Measurements from ENCODE around the gene SLC6A17. TPM values are rescaled to one million over a fixed set of nuclear protein-coding genes. Genes with fewer than 3 reads are reported as not detected.

SLC6A17 gene
- total and polyA plus RNA-seq, 2 experiments from 2014 or later = 0.03 to 0.17 TPM

DNA sequence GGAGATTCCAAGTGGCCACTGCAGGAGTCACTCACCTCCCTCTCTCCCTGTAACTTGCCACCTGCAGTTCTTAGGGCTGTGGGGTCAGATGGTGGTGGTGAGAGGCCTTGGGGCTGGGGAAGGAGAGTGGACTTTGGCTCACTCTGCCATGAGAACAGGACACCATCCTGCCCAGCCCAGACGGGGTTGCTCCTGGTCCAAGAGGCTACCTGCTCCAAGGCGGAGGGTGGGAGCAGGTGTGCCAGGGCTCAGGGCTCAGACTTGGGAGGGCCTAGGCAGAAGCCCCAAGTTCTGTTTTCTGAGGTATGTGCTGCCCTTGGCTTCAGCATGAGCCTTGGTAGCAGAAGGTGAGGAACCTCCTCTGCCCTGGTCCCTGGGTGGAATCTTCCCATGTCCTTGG is 48.5 kb downstream of the SLC6A17 start (continued):
- TF ChIP-seq, protein P1, sequence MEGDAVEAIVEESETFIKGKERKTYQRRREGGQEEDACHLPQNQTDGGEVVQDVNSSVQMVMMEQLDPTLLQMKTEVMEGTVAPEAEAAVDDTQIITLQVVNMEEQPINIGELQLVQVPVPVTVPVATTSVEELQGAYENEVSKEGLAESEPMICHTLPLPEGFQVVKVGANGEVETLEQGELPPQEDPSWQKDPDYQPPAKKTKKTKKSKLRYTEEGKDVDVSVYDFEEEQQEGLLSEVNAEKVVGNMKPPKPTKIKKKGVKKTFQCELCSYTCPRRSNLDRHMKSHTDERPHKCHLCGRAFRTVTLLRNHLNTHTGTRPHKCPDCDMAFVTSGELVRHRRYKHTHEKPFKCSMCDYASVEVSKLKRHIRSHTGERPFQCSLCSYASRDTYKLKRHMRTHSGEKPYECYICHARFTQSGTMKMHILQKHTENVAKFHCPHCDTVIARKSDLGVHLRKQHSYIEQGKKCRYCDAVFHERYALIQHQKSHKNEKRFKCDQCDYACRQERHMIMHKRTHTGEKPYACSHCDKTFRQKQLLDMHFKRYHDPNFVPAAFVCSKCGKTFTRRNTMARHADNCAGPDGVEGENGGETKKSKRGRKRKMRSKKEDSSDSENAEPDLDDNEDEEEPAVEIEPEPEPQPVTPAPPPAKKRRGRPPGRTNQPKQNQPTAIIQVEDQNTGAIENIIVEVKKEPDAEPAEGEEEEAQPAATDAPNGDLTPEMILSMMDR (conservative IDR thresholded peaks at IDR 0.05; ENCODE audit: low read depth in 2 of 2) = no peak
- no peak for TF ChIP-seq NANOG (IDR thresholded peaks at IDR 0.05; ENCODE audit: borderline replicate concordance)
- TF ChIP-seq STAT1 (IDR thresholded peaks at IDR 0.05; ENCODE audit: unreplicated experiment) = no peak
- no peak for TF ChIP-seq JUNB (IDR thresholded peaks at IDR 0.05; ENCODE audit: unreplicated experiment)
- no peak for TF ChIP-seq POLR2AphosphoS5 (IDR thresholded peaks at IDR 0.05; ENCODE audit: low read depth)
- TF ChIP-seq CREB1 (CRISPR knock-in tag; IDR thresholded peaks at IDR 0.05; ENCODE audit: low read depth) = no peak
- TF ChIP-seq EZH2 (IDR thresholded peaks at IDR 0.05; ENCODE audit: low read depth, unreplicated experiment) = no peak

DNA sequence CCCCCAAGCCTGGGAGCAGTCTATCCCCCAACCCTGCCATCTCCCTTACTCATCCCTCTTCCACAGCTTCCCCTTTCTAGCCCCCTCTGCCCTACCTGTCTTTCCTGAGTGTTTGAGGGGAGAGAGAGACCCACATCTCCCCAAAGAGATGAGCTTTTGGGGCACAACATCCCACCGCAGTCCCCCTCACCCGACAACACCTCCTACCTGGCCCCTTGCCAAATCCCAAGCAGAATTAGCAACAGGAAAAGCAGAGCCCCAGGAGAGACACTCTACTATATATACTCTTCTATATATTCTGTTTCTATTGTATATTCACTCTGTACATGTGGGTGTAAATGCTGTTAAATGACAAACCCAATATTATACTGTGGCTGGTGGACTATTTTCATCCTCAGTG is 49.9 kb downstream of the SLC6A17 start:
- no peak overlapping the region; the same call in 2 of the 3 replicates for H3K4me3 Mint-ChIP-seq
- no peak overlapping the region for H3K4me2 ChIP-seq
- no peaks in the 10 kb centered on the region for H3K27me3 ChIP-seq (ENCODE audit: insufficient read depth)
- no peak overlapping the region for H3K27ac ChIP-seq (ENCODE audit: low read depth)
- no peaks in the 10 kb centered on the region for H3F3A ChIP-seq (replicated peaks; ENCODE audit: low read depth)
- H3K4me1 ChIP-seq (ENCODE audit: insufficient read depth) = no peaks in the 10 kb centered on the region
- ATAC-seq (no peak), DNase-seq (ENCODE audit: low spot score) (no peak)
- no peaks in the 10 kb centered on the region for H3K9me2 ChIP-seq (ENCODE audit: insufficient read depth)
- TF ChIP-seq POLR2AphosphoS5 (IDR thresholded peaks at IDR 0.05; ENCODE audit: low read depth) = no peak
- TF ChIP-seq ZNF114 (CRISPR knock-in tag; IDR thresholded peaks at IDR 0.05) = no peak
- TF ChIP-seq, protein P2, sequence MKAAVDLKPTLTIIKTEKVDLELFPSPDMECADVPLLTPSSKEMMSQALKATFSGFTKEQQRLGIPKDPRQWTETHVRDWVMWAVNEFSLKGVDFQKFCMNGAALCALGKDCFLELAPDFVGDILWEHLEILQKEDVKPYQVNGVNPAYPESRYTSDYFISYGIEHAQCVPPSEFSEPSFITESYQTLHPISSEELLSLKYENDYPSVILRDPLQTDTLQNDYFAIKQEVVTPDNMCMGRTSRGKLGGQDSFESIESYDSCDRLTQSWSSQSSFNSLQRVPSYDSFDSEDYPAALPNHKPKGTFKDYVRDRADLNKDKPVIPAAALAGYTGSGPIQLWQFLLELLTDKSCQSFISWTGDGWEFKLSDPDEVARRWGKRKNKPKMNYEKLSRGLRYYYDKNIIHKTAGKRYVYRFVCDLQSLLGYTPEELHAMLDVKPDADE (IDR thresholded peaks at IDR 0.05) = no peak
- no peak for TF ChIP-seq STAT1 (IDR thresholded peaks at IDR 0.05; ENCODE audit: unreplicated experiment)
- TF ChIP-seq EZH2 (IDR thresholded peaks at IDR 0.05; ENCODE audit: low read depth, unreplicated experiment) = no peak
- no peak overlapping the region for H3K4me3 ChIP-seq
- H3K36me3 ChIP-seq (ENCODE audit: insufficient read depth) = no peaks in the 10 kb centered on the region
- H4K20me1 ChIP-seq (replicated peaks; ENCODE audit: insufficient read depth) = no peaks in the 10 kb centered on the region; the same call in 1 of the 2 replicates
- H2AFZ ChIP-seq = no peak overlapping the region
- no peak overlapping the region for H3K27ac Mint-ChIP-seq
- peaks cover 10% of the 10 kb centered on the region for H3K27me3 Mint-ChIP-seq (ENCODE audit: insufficient read depth, low read depth, poor library complexity)
- no peaks in the 10 kb centered on the region for H3K79me2 ChIP-seq (replicated peaks; ENCODE audit: insufficient read depth)
- H3K9me3 Mint-ChIP-seq = no peaks in the 10 kb centered on the region
- no peaks in the 10 kb centered on the region for H3K36me3 Mint-ChIP-seq (ENCODE audit: low read depth)
- H3K4me1 Mint-ChIP-seq = peaks cover 7% of the 10 kb centered on the region

DNA sequence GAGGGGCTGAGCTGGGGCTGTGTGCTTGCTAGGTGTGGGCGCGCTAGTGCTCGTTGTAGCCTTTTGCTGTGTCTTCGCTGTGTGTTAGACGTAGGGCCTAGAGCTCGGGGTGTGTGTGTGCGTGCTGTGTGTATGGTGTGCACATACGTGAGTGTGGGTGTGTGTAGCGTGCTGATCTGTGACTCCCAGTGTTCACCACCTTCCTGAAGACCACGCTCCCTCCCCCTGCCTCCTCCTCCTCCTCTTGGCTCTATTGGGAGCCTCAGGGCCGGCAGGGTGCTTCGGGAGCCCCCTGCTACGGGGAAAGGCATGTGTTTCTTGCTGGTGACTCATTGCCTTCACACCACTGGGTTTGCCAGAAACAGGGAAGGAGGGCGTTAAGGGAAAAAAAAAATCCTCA is 50.4 kb downstream of the SLC6A17 start:
- no peak overlapping the region for H3K4me3 Mint-ChIP-seq
- Histone ChIP-seq H3K27me3 (ENCODE audit: insufficient read depth) (no peaks in the 10 kb centered on the region), H4K20me1 (replicated peaks; ENCODE audit: insufficient read depth) (no peaks in the 10 kb centered on the region; the same call in 1 of the 2 replicates), H3K4me1 (ENCODE audit: insufficient read depth) (no peaks in the 10 kb centered on the region), H3K36me3 (ENCODE audit: insufficient read depth) (no peaks in the 10 kb centered on the region), H3K79me2 (replicated peaks; ENCODE audit: insufficient read depth) (no peaks in the 10 kb centered on the region), H3K9me2 (ENCODE audit: insufficient read depth) (no peaks in the 10 kb centered on the region), H2AFZ (peak overlapping the region; percentile 14; the same call in 1 of the 2 replicates), H3K4me2 (no peak overlapping the region), H3K27ac (ENCODE audit: low read depth) (no peak overlapping the region), H3F3A (replicated peaks; ENCODE audit: low read depth) (no peaks in the 10 kb centered on the region), H3K4me3 (no peak overlapping the region)
- no peaks in the 10 kb centered on the region for H3K9me3 Mint-ChIP-seq
- DNase-seq (ENCODE audit: low spot score) (no peak), ATAC-seq (no peak)
- H3K36me3 Mint-ChIP-seq (ENCODE audit: low read depth) = no peaks in the 10 kb centered on the region
- no peak overlapping the region for H3K27ac Mint-ChIP-seq
- H3K27me3 Mint-ChIP-seq (ENCODE audit: insufficient read depth, low read depth, poor library complexity) = peaks cover 9% of the 10 kb centered on the region
- peaks cover 7% of the 10 kb centered on the region for H3K4me1 Mint-ChIP-seq
- TF ChIP-seq POLR2AphosphoS5 (IDR thresholded peaks at IDR 0.05; ENCODE audit: low read depth) = no peak
- TF ChIP-seq ZNF114 (CRISPR knock-in tag; IDR thresholded peaks at IDR 0.05) = no peak
- TF ChIP-seq, protein P3, sequence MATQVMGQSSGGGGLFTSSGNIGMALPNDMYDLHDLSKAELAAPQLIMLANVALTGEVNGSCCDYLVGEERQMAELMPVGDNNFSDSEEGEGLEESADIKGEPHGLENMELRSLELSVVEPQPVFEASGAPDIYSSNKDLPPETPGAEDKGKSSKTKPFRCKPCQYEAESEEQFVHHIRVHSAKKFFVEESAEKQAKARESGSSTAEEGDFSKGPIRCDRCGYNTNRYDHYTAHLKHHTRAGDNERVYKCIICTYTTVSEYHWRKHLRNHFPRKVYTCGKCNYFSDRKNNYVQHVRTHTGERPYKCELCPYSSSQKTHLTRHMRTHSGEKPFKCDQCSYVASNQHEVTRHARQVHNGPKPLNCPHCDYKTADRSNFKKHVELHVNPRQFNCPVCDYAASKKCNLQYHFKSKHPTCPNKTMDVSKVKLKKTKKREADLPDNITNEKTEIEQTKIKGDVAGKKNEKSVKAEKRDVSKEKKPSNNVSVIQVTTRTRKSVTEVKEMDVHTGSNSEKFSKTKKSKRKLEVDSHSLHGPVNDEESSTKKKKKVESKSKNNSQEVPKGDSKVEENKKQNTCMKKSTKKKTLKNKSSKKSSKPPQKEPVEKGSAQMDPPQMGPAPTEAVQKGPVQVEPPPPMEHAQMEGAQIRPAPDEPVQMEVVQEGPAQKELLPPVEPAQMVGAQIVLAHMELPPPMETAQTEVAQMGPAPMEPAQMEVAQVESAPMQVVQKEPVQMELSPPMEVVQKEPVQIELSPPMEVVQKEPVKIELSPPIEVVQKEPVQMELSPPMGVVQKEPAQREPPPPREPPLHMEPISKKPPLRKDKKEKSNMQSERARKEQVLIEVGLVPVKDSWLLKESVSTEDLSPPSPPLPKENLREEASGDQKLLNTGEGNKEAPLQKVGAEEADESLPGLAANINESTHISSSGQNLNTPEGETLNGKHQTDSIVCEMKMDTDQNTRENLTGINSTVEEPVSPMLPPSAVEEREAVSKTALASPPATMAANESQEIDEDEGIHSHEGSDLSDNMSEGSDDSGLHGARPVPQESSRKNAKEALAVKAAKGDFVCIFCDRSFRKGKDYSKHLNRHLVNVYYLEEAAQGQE (IDR thresholded peaks at IDR 0.05; ENCODE audit: unreplicated experiment) = no peak
- no peak for TF ChIP-seq EZH2phosphoT487 (IDR thresholded peaks at IDR 0.05; ENCODE audit: unreplicated experiment)
- TF ChIP-seq ZNF331 (CRISPR knock-in tag; IDR thresholded peaks at IDR 0.05; ENCODE audit: low read depth) = no peak
- TF ChIP-seq NANOG (IDR thresholded peaks at IDR 0.05; ENCODE audit: borderline replicate concordance) = no peak
- TF ChIP-seq STAT1 (IDR thresholded peaks at IDR 0.05; ENCODE audit: unreplicated experiment) = no peak
- TF ChIP-seq, protein P2 (IDR thresholded peaks at IDR 0.05) = no peak
- TF ChIP-seq EZH2 (IDR thresholded peaks at IDR 0.05; ENCODE audit: low read depth, unreplicated experiment) = no peak

Data from GM23338 (cell line).